HEK293T (cell line): Measurements from ENCODE around the gene BCL7A.

Experiments
- CTCF ChIA-PET: fragments of 350-600 bp; formaldehyde crosslinking; extraction: SDS; loops from one replicate; lab custom pipeline; 2021; ENCODE audit warnings: antibody characterized with exemption, inconsistent platforms; lab: Yijun Ruan, JAX
- POLR2A ChIA-PET: fragments of 350-600 bp; formaldehyde crosslinking; extraction: SDS; loops from one replicate; lab custom pipeline; 2020; ENCODE audit warnings: antibody characterized with exemption, inconsistent platforms; lab: Yijun Ruan, JAX
- DNase-seq: peaks from one replicate; pipeline ENCODE4 v3.0.0; 2012; ENCODE audit warnings: mixed read lengths; ENCODE audit errors: extremely low spot score
- ARNT ChIP-seq: fragments of 450-650 bp; IDR thresholded peaks from 2 replicates; pipeline ENCODE4 v1.6.1; 2017; ENCODE audit warnings: mild to moderate bottlenecking
- BHLHE40 ChIP-seq: fragments of 450-650 bp; IDR thresholded peaks from 2 replicates; pipeline ENCODE4 v1.6.1; 2016; ENCODE audit warnings: mild to moderate bottlenecking, moderate library complexity, borderline replicate concordance
- CTBP1 ChIP-seq: fragments of 450-650 bp; IDR thresholded peaks from 2 replicates; pipeline ENCODE4 v1.6.1; 2016; ENCODE audit warnings: borderline replicate concordance
- ELF4 ChIP-seq: fragments of 450-650 bp; IDR thresholded peaks from 2 replicates; pipeline ENCODE4 v1.6.1; 2017; ENCODE audit warnings: antibody characterized with exemption
- FOXA1 ChIP-seq: fragments of 450-650 bp; IDR thresholded peaks from 2 replicates; pipeline ENCODE4 v1.6.1; 2016; ENCODE audit warnings: mild to moderate bottlenecking
- FOXK2 ChIP-seq: fragments of 450-650 bp; IDR thresholded peaks from 2 replicates; pipeline ENCODE4 v1.6.1; 2016; ENCODE audit warnings: mild to moderate bottlenecking
- FOXM1 ChIP-seq: fragments of 450-650 bp; IDR thresholded peaks from 2 replicates; pipeline ENCODE4 v1.6.1; 2017; ENCODE audit warnings: mild to moderate bottlenecking, borderline replicate concordance
- HDGF ChIP-seq: fragments of 450-650 bp; IDR thresholded peaks from 2 replicates; pipeline ENCODE4 v1.6.1; 2017; ENCODE audit warnings: antibody characterized with exemption, borderline replicate concordance
- L3MBTL2 ChIP-seq: fragments of 450-650 bp; conservative IDR thresholded peaks from 2 replicates; pipeline ENCODE4 v1.6.1; 2016; ENCODE audit warnings: mild to moderate bottlenecking
- LEF1 ChIP-seq: fragments of 450-650 bp; IDR thresholded peaks from 2 replicates; pipeline ENCODE4 v1.6.1; 2017; ENCODE audit warnings: mild to moderate bottlenecking, borderline replicate concordance
- NFRKB ChIP-seq: fragments of 450-650 bp; IDR thresholded peaks from 2 replicates; pipeline ENCODE4 v1.6.1; 2016; ENCODE audit warnings: mild to moderate bottlenecking, moderate library complexity
- SP1 ChIP-seq: fragments of 450-650 bp; IDR thresholded peaks from 2 replicates; pipeline ENCODE4 v1.6.1; 2017
- SUZ12 ChIP-seq: fragments of 450-650 bp; IDR thresholded peaks from 2 replicates; pipeline ENCODE4 v1.6.1; 2016; ENCODE audit warnings: mild to moderate bottlenecking
- TARDBP ChIP-seq: fragments of 450-650 bp; IDR thresholded peaks from 2 replicates; pipeline ENCODE4 v1.6.1; 2016
- ZNF384 ChIP-seq: fragments of 450-650 bp; IDR thresholded peaks from 2 replicates; pipeline ENCODE4 v1.6.1; 2016
- TF ChIP-seq, protein P1 (sequence below): fragments of 450-650 bp; IDR thresholded peaks from 2 replicates; pipeline ENCODE4 v1.6.1; 2016

The BCL7A gene

DNA sequence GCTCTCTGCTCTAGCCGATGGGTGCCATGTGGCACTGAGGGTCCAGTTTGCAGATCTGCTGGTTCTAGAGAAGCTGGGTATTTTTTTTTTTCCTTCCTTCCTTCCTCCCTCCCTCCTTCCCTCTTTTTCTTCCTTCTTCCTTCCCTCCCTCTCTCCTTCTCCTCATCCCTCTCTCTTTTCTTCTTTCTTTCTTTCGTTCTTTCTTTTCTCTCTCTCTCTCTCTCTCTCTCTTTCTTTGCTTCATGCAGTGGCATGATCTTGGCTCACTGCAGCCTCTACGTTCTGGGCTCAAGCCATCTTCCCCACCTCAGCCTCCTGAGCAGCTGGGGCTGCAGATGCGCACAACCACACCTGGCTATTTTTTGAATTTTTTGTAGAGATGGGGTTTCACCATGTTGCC is 2.7 kb upstream of the BCL7A start:
- DNase-seq: no peak
- TF ChIP-seq BHLHE40 (no peak), L3MBTL2 (no peak), FOXM1 (no peak)
- CTCF ChIA-PET: interaction anchor here (0.7 kb wide), 1 partner anchor 100 kb away, joined by 4 read pairs; the partner anchor contains the start of gene CFAP251
- POLR2A ChIA-PET: no interaction called here

DNA sequence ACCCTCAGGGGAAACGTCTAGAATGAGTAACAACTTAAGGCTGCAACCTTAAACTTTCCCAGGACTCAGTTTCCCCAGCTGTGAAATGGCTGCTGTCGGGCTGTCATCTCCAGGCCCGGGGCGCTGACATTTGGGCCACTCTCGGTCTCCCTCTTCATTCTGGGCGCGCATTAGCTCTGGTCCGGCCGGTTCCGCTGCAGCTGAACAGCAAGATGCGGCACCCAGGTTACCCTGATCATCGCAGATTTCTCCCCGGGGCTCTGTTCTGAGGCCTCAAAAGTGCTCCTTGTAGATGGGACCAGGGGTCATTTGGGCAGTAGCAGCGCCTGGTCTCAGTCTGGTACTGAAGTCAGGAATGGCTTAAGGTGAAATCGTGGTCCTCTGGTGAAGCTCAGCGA is 890 bp upstream of the BCL7A start:
- DNase-seq: no peak
- CTCF ChIA-PET: no interaction called here
- TF ChIP-seq FOXA1 (no peak), ZNF384 (no peak), ELF4 (no peak), FOXK2 (no peak)
- TF ChIP-seq, protein P1, sequence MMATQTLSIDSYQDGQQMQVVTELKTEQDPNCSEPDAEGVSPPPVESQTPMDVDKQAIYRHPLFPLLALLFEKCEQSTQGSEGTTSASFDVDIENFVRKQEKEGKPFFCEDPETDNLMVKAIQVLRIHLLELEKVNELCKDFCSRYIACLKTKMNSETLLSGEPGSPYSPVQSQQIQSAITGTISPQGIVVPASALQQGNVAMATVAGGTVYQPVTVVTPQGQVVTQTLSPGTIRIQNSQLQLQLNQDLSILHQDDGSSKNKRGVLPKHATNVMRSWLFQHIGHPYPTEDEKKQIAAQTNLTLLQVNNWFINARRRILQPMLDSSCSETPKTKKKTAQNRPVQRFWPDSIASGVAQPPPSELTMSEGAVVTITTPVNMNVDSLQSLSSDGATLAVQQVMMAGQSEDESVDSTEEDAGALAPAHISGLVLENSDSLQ: no peak
- POLR2A ChIA-PET: interaction anchor here (0.5 to 1.7 kb wide), 6 partner anchors 11 to 140 kb away, joined by 3 to 4 read pairs (median 4); partner anchors contain the start of gene CFAP251

DNA sequence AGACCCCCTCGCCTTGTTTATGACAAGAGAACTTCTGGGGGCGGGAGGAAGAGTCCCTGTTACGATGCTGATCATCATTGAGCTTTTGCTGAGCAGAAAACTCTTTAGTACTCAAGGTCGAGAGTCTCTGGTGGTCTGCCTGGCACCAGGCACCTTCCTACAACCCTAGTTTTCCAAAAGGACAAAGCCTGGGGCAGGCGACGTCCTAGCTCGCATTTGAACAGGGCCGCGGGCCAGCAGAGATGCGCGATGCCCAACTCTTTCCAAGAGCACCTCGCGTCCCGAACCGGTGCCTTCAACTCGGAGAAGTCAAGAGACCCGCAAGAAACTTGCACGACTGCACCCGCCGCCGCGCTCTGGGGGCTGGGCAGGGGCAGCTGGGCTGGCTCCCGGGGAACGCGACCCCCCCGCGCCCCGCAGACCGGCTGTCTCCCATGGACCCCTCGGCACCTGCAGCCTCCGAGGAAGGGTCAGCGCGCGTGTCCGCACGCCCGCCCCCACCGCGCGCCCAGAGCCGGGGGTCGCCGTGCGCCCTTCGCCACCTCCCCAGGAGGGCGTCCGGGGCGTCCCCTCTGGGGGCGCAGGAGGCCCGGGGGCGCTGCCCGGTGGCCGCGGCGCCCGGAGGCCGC is 377 bp upstream of the BCL7A start:
- peak; percentile 39 for DNase-seq
- POLR2A ChIA-PET: interaction anchor here (0.5 to 1.7 kb wide), 6 partner anchors 10 to 139 kb away, joined by 3 to 4 read pairs (median 4); partner anchors contain the start of gene CFAP251
- CTCF ChIA-PET: no interaction called here

DNA sequence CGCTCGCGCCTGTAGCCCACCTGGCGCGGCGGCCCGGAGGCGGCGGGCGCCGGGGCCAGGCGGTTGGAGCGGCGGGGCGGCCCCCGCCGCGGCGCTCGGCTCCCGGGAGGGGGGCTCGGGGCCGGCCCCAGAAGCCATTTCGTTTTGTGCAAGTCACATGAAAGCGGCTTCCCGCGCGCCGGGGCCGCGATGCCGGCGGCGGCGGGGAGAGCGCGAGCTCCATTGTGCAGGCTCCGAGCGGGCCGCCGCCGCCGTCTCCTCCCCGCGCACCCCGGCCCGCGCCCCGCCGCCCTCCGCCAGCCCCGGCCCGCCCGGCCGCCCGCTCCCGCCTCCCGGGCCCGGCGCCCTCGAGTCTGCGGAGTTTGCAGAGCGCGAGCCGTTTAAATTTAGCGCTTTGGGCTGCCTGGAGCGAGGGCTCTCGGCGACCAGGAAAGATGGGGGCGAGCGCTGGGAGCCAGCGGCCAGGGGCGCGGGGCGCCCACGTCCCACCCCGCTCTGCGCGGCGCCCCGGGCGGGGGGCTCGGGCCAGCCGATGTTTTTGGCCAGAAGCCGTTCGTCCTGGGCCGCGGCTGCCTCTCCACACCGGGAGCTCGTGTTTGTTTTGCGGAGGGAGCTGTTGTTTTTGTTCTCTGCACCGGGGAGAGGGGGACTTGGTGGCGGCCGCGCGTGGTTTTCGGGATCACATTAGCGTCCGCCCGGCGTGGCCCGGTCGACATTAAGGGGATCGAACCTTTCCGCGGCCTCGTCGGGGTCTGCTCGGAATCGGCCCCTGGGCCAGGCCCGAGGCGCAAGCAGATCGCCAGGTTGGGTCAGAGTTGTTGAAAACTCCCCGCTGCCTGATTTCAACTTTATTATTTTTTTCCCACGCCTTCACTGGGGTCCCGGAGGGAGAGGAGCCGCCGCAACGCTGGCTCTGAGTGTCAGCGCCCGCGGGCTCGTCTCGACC is 982 bp downstream of the BCL7A start:
- ChIA-PET CTCF (no interaction called here), POLR2A (interaction anchor here (1.4 kb wide), 1 partner anchor 43 kb away, joined by 5 read pairs; no protein-coding TSS in a partner anchor)
- DNase-seq: peak; percentile 57
- TF ChIP-seq HDGF: no peak
- no peak for TF ChIP-seq FOXK2
- TF ChIP-seq L3MBTL2: no peak
- TF ChIP-seq NFRKB: no peak
- TF ChIP-seq ELF4: no peak
- TF ChIP-seq SUZ12: no peak
- TF ChIP-seq ZNF384: no peak
- no peak for TF ChIP-seq TARDBP
- TF ChIP-seq FOXM1: no peak
- no peak for TF ChIP-seq FOXA1
- TF ChIP-seq CTBP1: no peak
- TF ChIP-seq SP1: no peak
- TF ChIP-seq LEF1: no peak
- TF ChIP-seq ARNT: no peak
- TF ChIP-seq BHLHE40: no peak
- TF ChIP-seq, protein P1: no peak

More for the DNA sequence above, 377 bp upstream of the BCL7A start:
- peak; percentile 48 for TF ChIP-seq FOXM1
- no peak for TF ChIP-seq TARDBP

DNA sequence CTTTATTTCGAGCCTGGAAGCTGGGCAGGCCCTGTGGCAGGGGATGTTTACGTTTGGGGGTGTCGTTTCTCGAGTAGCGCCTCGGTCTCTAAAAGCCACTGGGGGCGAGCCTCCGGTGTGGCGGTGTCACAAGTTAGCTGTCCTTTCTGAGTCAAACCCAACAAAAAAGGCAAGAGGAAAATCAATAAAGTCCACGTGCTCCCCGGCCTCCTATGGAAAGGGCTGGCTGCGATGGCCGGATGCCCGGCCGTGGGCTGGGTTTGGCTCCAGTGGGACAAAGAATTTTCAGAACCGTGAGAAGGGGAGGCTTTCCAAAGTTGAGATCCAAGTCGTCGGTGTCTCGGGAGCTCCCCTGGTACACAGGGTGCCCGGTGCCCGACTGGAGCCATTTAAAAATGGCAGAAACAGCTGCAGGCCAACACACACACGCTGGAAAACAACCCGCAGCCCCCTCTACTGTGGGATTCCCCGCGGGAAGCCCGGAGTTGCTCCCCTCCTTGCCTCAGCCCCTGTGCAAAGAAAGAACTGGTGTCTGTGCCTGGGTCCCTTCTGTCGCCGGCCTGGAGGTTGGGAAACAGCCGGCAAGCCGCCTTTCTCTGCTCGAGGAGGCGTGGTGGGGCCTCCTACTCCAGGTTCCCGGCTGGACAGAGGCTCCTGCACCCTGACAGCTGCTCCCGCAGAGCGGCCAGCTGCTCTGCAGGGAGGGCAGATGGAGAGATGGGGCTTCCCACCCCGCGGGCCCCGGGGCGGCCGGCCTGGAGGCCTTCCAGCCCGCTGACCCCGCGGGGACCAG is 1.9 kb downstream of the BCL7A start:
- TF ChIP-seq L3MBTL2 (peak; percentile 65), FOXM1 (no peak)
- ChIA-PET CTCF (no interaction called here), POLR2A (interaction anchor here (1.4 kb wide), 1 partner anchor 44 kb away, joined by 5 read pairs; no protein-coding TSS in a partner anchor)
- DNase-seq: peak; percentile 45

DNA sequence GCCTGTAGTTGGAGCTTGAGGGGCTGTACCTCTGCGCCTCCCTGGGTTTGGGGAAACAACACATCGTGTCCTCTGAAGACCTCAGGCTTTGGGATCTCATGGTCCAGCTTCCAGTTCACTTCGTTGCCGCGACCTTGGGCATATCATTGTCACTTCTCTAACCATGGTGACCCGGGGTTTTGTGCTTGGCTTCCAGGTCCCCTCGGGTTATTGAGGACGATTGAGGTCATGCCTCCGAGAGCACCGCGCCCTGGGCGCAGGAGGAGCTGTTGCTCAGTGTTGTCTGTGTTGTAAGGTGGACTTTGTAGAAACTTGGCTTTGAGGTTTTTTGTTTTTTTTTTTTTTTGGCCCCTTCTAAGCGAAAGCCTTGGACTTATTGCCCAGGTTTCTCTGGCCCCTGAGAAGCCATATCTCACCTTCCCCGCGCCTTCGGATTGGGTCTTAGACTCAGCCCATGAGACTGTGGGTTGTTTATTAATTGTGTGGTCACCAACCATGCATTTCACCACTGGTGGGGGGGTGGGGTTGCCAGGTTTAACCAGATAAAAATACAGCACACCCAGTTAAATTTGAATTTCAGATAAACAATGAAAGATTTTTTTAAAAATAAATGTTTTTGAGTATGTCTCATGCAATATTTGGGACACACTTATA is 2.6 kb downstream of the BCL7A start:
- ChIA-PET CTCF (interaction anchor here (0.6 kb wide), 1 partner anchor 25 kb away, joined by 6 read pairs; no protein-coding TSS in a partner anchor), POLR2A (no interaction called here)
- TF ChIP-seq ARNT: no peak
- no peak for TF ChIP-seq LEF1
- no peak for TF ChIP-seq FOXK2
- DNase-seq: no peak
